Measurements from ENCODE around the gene PPIH.
"Not testable (repeated sequence)": the region's sequence is repeated elsewhere in the genome, so short reads cannot be mapped to it uniquely, and the experiment has no call there.

The PPIH gene

DNA sequence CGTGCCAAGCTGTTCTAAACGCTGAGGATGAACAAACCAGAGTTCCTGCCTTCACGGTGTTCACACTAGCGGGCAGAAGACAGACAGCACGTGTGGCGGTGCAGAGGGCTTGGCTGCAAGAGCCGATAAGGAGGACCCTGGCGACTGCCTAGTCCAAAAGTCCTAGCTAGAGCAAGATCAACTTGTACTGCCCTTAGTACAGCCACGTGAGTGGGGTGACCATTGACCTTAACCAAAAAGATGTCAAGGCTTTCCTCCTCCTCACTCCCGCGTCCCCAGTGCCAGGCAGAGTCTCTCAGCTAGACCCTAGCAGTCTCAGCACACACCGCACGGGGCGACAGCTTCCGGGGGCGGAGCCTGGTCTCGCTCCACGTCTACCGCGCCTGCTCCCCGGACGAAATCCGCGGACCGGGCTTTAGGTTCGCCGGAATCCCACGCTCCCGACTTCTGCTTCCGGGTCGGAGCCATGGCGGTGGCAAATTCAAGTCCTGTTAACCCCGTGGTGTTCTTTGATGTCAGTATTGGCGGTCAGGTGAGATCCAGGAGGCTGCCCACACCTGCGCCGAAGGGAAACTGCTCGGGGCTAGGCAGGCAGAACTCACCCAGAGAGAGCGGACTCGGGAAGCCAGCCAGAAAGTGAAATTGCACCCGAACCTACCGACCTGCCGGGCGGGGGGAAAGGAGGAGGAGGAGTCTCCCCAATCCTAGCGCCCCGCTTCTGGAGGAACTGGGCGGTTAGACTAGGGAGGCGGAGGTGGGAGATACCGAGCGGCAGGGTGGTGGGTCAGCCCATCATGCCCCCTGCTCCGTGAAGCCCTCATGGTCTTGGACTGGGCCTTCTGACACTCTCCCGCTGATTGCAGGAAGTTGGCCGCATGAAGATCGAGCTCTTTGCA lies at the start of gene PPIH:
Gene PPIH, plus strand, starts transcription at position 443 of the 896 bp plus-strand sequence. Its CDS starts 24 bp downstream, at position 467.
- peak; percentile 15 for FAIRE-seq

DNA sequence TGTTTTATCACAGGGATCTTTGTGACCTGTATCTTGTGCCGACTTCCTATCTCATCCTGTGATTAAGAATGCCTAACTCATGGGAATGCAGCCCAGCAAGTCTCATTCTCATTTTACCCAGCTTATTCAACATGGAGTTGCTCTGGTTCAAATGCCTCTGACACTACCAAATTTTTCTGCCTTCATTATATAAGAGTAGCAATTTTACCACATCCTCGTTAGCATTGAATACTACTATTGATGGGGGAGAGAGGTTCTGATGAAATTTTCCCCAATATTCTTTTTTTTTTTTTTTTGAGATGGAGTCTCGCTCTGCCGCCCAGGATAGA lies 44.5 kb upstream of the PPIH start:
- FAIRE-seq, result no peak

DNA sequence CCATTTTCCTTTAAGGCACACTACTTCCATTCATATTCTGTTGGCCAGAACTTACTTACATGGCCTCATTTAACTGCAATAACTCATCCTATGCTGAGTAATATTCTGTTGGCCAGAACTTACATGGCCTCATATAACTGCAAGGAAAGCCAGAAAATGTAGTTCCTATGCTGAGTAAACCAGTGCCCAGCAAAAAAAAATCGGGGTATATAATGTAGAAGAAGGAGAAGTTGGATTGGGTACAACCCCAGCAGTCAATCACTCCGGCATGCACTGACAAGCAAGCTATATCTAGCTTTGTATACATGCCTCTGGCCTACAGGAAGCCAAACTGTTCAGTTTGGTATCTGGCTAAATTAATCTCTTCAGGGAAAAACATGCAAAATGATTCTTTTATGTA lies 39.4 kb upstream of the PPIH start:
- no peak for FAIRE-seq

DNA sequence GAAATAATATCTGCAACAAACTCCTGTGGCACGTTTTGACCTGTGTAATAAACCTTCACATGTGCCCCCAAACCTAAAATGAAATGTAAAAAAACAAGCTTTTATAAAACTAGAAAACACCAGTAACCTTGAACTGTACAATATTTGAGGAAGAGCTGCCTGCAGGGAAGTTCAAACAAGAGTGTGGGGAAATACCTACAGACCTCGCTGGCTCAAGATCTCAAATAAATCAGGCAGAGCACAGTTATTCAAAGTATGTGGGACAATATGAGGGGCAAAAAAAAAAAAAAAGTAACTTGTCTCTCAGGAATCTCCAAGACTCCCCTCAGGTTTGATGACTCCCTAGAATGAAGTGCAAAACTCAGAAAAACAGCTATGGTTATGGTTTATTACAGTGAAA lies 37.9 kb upstream of the PPIH start:
- no peak for FAIRE-seq

DNA sequence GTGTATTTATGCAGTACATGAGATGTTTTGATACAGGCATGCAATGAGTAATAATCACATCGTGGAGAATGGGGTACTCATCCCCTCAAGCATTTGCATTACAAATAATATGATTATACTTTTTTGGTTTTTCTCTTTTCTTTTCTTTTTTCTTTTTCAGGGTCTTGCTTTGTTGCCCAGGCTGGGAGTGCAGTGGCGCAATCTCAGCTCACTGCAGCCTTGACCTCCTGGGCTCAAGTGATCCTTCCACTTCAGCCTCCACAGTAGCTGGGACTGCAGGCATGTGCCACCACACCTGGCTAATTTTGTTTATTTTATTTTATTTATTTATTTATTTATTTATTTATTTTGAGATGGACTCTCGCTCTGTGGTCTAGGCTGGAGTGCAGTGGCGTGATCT lies 37.0 kb upstream of the PPIH start:
- FAIRE-seq, result not testable (repeated sequence)

DNA sequence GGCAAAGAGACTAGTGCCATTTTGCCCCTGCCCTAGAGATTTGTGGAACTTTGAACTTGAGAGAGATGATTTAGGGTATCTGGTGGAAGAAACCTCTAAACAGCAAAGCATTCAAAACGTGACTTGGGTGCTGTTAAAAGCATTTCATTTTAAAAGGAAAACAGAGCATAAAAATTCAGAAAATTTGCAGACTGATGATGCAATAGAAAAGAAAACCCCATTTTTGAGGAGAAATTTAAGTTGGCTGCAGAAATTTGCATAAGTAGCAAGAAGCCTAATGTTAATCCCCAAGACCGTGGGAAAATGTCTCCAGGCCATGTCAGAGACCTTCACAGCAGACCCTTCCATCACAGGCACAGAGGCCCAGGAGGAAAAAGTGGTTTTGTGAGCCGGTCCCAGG lies 31.0 kb upstream of the PPIH start:
- not testable (repeated sequence) for FAIRE-seq

- no peak for FAIRE-seq
Observed at GRCh38 chr1:42639116-42639515, 19.1 kb upstream of the PPIH start.

DNA sequence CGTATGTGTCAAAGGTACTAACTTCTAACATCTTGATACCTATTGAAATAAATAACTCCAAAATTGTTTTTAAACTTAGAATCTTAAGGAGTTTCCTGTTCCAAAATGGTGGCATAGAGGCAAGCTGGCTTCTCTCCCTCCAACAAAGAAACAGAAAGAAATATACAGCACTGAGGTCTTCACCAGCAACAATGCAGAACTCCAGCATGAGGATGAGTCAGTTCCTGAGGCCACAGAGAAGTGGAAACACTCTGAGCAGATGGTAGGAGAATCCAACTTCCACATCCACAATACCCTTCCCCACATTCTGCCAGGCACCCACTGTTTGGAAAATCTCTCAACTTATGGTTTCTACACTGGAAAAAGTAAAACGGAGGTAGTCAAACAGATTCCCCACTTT lies 12.2 kb upstream of the PPIH start:
- FAIRE-seq, result no peak

DNA sequence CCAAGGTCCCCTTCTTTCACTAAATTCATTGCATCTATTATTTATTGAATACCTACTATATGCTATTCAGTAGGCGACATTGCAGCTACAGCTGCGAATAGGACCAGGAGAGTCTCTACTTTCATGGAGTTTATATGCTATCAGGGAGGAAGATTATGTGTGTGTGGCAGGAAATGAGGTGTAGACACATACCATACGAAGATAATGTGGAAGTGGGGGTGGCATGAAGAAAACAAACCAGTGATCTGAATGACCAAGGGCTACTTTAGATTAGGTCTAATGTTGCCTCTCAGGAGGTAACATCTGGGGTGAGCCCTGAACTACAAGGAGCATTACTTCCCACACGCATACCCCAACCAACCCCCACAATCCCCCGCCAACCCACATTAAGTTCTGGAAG lies 1.0 kb upstream of the PPIH start:
- FAIRE-seq, result no peak

DNA sequence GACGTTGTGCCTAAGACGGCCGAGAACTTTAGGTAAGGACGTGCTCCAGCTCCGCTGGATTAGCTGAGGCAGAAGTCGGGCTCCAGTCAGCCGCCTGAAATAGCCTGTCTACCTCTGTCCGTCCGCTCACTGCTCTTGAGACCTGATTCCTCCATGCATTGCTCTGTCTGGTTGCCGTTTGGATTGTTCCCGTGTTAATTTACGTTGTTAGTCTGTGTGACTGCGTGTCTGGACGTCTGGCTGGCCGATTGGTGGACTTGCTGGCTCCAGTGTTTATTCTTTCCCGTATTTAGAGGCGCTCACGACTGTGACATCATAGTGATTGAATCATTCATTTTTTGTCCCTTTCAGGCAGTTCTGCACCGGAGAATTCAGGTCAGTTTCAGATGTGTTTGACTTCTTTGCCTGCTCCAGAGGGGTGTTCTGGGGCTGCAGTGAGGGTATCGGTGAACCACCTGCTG lies 684 bp downstream of the PPIH start:
- FAIRE-seq, result no peak

DNA sequence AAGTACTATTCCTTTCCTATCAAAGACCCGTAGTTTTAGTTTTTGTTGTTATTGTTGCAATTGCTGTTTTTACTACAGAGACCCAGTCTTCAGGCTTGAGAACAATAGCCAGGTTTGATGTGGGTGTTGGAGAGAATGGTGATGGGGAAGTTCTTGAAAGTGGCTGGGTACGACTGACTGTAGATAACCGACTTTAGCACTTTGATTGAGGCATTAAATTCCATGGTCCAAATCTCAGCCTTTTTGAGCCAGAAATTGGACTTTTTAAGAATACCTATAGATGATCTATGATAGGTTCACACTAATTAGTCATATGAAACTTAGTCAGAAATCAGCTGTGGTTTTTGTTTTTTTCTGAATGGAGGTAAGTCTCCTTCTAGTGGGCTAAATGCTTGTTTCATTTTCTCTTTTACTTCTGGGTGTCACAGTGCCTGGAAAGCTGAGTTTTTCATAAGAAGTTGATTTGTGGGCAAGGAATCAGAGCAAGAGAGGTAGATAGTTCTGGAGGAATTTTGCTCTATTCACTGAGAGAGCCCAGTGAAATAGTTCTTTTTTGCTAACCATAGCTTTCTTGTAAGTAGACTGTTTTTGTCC lies 2.8 kb downstream of the PPIH start:
- no peak for FAIRE-seq

GRCh38 chr1:42669936-42670335 lies 11.7 kb downstream of the PPIH start:
- no peak for FAIRE-seq

DNA sequence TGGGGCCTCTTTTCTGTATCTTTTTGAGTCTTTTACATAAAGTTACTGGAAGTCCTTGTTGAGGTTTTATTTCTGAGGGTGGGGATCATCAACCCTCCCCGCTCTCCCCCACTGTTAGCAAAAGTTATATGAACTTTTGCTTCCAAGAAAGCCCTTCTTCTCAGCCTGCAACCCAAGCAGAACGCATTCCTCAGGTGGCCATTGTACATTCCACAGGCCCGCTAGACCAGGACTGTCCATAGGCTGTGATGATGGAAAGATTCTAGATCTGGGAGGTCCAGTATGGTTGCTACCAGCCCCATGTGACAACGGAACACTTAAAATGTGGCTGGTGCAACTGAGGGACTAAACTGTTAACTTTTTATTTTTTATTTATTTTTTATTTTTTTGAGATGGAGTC lies 12.2 kb downstream of the PPIH start:
- no peak for FAIRE-seq

DNA sequence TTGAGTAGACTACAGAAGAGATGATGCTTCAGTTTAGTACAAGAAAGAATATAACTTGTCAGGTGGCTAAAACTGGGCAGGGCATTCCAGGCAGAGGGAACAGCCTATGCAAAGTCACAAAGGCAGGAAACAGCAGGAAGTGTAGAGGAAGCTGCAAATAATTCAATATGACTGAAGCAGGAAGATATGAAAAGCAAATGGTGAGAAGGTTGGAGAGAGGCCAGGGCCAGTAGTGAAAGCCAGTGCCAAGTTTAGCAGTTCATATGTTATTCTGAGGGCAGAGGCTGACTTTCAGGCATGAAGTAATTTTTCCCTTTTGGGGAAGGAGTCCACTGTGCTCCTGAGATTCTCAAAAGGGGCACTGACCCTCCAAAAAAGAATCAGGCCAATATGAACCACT lies 16.0 kb downstream of the PPIH start:
- FAIRE-seq, result no peak

- no peak for FAIRE-seq
Observed at GRCh38 chr1:42674682-42675081, 16.5 kb downstream of the PPIH start.

- FAIRE-seq, result no peak
Observed at GRCh38 chr1:42675467-42675866, 17.2 kb downstream of the PPIH start.

DNA sequence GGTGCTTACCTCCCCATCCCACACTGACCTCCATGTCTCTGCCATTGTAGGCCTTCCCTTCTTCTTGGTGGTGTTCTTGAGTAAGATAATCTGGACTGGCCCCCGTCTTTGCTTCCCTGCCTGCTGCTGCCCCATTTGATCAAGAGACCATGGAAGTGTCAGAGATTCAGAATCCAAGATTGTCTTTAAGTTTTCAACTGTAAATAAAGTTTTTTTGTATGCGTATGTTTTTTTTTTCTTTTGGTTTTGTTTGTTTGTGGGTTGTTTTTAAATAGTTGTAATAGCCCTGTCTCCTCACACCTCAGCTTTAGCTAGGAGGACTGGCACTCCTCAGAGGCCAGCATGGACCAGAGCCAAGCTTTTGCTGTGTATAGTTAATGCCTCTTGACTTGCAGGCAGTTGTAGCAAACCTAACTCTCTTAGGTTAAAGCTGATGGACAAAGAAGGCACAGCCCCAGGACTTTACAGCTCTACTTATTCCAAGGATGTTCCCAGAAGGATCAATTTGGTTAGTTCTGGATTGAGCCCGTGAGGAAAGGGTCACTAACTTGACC lies 18.4 kb downstream of the PPIH start:
- FAIRE-seq, result no peak

DNA sequence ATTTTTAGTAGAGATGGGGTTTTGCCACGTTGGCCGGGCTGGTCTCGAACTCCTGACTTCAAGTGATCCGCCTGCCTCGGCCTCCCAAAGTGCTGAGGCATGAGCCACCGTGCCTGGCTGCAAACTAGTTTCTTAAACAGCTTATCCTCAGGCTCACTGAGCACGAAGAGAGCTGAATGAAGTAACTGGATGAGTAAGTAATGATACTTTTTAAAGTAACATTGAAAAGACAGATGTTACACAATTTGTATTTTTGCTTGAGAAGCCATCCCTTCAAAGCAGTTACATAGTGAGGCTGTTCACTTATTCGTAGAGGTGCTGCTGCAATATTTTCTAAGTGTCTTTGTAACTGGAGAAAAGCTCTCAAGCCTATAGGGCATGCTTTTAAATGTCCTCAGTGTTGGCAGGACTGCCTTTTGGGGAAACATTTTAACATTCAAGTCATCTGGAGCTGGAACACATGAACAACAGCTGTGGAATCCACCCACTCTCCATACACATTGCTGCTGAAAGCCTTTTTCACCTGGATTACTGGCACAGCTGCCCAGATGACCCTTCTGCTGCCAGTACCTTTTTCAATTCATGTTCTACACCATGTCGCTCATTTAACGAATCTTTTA lies 21.3 kb downstream of the PPIH start:
- FAIRE-seq, result no peak

GRCh38 chr1:42680055-42680454 lies 21.8 kb downstream of the PPIH start:
- FAIRE-seq, result no peak

DNA sequence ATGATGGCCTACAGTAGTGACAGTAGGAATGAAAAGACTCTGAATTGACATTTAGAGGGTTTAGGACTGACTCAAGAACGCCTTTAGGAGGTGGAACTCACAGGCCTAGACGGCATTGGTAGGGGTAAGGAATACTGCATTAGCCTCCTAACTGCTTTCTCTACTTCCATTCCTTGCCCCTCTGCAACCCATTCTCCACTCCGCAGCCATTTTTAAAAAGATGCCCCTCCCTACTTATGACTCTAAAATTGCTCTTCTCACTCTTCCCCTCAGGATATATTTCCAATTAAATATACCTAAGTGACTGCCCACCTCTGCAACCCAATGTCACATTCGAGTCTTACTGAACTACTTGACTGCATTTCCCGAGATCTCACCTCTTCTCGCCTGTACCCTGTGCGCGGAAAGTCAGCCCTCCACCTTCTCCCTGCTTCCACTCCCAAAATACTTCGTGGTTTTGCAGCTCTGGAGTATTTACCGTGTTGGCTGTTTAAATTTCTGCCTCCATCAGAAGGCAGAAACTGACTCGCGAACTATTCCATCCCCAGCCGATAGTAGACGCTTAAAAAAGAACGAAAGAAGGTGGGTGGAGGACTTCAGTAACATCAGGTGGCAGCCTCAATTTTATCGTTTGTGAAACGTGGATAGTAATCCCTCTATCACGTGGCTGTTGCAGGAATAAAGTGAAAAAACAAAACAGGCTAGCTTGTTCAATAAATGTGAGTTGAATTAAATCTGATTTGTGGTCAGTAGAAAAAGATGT lies 22.9 kb downstream of the PPIH start:
- FAIRE-seq, result no peak

DNA sequence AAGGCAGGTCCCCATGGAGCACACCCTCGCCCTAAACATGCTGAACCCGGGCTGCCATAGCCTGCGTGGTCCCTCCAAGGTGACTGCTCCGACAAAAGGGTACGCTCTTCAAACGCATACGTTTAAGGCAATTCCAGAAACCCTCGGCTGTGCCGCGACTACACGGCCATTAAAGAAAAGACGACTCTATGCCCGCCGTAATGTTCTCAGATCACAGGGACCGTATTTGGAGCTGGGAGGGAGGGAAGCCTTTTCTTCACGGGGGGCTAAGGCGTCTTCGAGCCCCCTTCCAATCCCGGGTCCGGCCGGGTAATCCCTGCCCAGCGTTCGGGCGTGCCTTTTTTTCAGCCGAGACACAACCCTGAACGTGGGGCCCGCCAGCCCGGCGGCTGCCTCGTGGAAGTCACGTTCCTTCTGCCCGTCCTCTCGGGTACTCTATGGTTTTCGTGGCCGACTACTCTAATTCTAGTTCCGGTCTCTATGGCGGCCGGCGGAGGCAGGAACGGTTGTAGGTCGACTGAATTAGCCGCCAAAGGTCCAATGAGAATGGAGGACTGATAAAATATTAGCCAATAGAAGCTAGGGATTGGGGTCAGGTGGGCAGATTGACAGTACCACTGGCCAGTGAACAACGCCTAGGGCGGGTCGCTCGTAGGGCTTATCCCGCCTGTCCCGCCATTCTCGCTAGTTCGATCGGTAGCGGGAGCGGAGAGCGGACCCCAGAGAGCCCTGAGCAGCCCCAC lies 23.7 kb downstream of the PPIH start, which contains the start of gene YBX1:
Gene YBX1, plus strand, starts transcription at position 678 of the 743 bp plus-strand sequence. CDS start 148 bp downstream, outside the sequence.
- peak; percentile 91 for FAIRE-seq

DNA sequence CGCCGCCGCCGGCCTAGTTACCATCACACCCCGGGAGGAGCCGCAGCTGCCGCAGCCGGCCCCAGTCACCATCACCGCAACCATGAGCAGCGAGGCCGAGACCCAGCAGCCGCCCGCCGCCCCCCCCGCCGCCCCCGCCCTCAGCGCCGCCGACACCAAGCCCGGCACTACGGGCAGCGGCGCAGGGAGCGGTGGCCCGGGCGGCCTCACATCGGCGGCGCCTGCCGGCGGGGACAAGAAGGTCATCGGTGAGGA lies 24.2 kb downstream of the PPIH start:
- not testable (repeated sequence) for FAIRE-seq
